Myocyte (in vitro differentiated cells): Measurements from ENCODE around the gene CREB3L2. TPM values are rescaled to one million over a fixed set of nuclear protein-coding genes. Genes with fewer than 3 reads are reported as not detected.
A peak's percentile ranks its signal among the peaks of the same experiment; 100 is the strongest.
"Not testable (repeated sequence)": the region's sequence is repeated elsewhere in the genome, so short reads cannot be mapped to it uniquely, and the experiment has no call there.

Source experiments
- DNase-seq: peaks from one replicate; pipeline ENCODE4 v3.0.0-alpha.2; 2012; ENCODE audit warnings: low read depth
- polyA plus RNA-seq: library from polyadenylated mRNA; unstranded; fragments of >200 nt; gene quantifications from one replicate; pipeline ENCODE4 v1.2.1, GENCODE V29; 2012; ENCODE audit warnings: missing spikeins
- total RNA-seq: library from RNA; depleted of rRNA; stranded (reverse); fragments of >200 nt; gene quantifications from 2 replicates; pipeline ENCODE4 v1.2.3, GENCODE V29; 2014

Gene CREB3L2, protein sequence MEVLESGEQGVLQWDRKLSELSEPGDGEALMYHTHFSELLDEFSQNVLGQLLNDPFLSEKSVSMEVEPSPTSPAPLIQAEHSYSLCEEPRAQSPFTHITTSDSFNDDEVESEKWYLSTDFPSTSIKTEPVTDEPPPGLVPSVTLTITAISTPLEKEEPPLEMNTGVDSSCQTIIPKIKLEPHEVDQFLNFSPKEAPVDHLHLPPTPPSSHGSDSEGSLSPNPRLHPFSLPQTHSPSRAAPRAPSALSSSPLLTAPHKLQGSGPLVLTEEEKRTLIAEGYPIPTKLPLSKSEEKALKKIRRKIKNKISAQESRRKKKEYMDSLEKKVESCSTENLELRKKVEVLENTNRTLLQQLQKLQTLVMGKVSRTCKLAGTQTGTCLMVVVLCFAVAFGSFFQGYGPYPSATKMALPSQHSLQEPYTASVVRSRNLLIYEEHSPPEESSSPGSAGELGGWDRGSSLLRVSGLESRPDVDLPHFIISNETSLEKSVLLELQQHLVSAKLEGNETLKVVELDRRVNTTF
- 21.2 and 31.3 TPM in 2 replicates for total RNA-seq
- 52.1 TPM for polyA plus RNA-seq

DNA sequence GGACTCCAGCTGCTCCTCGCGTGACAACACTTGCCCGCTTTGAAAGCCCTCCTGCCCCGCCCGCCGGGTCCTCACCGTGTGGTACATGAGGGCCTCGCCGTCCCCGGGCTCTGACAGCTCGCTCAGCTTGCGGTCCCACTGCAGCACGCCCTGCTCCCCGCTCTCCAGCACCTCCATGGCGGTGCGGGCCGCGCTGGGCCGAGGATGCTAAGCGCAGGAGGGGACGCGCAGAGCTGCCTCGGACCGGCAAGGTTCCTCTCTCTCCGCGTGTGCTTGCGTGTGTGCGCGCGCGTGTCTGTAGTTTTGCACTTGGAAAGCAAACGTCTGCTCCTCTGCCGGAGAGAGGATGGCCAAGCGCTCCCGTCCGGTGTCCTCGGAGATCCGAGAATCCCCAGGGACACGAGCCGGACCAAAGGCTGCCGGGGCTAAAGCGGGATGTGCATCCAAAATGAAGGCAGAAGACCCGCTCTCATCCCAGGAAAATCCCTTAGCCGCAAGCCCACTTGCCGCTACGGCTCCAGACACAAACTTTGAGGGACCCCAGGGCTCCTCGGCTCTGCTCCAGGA, at the start of gene CREB3L2:
Gene CREB3L2 (minus strand): TSS at position 558 of the 567 bp plus-strand sequence. CDS start 381 bp downstream, at position 177.
- peak; percentile 97 for DNase-seq

- no peak for DNase-seq
These were observed 47.7 kb upstream of the CREB3L2 start for GRCh38 chr7:138049505-138050116.

GRCh38 chr7:138047907-138048306, 46.0 kb upstream of the CREB3L2 start:
- no peak for DNase-seq

DNA sequence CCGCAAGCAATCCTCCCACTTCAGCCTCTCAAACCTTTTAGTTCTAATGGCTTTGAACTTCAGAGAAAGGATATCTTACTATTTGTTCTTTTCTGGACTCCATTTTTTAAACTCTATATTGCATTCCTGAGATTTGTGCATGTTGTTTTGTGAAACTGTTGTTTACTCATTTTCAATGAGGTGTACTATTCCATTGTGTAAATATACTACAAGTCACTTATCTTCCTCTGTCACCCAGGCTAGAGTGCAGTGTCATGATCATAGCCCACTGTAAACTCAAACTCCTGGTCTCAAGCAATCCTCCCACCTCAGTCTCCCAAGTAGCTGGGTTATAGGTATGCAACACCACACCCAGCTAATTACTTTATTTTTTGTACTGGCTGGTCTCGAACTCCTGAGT, 43.0 kb upstream of the CREB3L2 start:
- no peak for DNase-seq

- DNase-seq = not testable (repeated sequence)
These were observed 38.2 kb upstream of the CREB3L2 start for GRCh38 chr7:138040063-138040462.

- no peak for DNase-seq
These were observed 34.2 kb upstream of the CREB3L2 start for GRCh38 chr7:138036135-138036534.

GRCh38 chr7:138033241-138033640, 31.4 kb upstream of the CREB3L2 start:
- DNase-seq = no peak

DNA sequence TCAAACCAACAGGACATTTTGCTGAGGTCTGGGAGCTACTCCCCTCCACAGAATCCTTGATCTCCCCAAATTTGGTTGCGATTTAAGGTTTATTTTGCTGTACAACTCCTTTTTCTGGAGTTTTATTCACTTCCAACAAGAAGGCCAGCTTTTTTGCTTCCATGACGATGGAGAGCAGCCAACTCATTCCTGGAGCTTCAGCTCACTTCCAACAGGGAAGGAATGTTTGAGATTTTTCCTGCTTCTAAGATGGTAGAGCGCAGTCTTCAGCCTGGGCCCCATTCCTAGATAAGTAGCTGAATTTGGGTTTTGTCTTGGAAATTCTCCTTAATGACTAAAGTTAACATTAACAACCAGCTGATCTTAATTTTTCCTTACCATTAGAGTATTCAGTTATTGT, 30.9 kb upstream of the CREB3L2 start:
- no peak for DNase-seq

- DNase-seq = no peak
These were observed 30.3 kb upstream of the CREB3L2 start for GRCh38 chr7:138032186-138032585.

DNA sequence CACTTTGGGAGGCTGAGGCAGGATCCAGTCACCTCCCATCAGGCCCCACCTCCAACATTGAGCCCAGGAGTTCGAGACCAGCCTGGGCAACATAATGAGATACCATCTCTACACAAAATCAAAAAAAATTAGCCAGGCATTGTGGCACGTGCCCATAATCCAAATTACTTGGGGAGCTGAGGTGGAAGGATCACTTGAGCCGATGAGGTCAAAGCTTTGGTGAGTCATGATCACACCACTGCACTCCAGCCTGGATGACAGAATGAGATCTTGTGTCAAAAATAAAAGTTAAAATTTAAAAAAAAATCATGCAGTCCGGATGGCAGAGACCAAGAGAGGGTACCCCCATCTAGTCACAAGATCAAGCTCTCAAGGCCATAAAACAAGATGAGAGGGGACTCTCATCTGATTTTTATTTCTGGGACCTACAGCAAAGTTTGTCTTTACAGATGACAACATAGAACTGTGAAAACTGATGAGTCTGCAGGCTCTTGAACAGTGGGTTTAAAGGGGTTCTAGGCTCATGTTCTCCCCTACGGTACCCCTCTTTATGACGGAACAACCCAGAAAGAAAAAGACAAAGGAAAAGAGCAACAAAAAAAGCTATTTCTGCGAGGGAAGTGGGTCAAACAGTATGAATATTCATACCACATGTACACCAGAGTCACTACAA, 28.9 kb upstream of the CREB3L2 start:
- DNase-seq = peak; percentile 70

GRCh38 chr7:138029941-138030340, 28.1 kb upstream of the CREB3L2 start:
- DNase-seq = no peak

- no peak for DNase-seq
These were observed 27.2 kb upstream of the CREB3L2 start for GRCh38 chr7:138029126-138029525.

DNA sequence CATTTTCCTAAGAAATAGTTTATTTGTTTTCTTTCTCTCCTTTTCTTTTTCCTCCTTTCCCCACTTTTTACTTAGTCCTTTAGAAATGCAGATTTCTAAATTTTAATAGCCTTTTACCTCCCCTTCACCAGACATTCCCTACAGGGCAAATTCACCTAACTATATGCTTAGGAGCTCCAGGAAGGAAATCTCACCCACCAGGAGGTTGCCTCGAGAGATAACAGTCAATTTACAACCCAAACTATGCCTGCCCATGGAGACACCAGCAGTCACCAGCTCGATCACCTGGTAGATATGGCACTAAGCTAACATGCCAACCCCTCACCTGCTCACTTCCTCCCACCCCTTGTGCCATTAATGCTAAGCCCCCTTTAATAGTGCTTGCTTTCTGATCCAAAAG, 25.2 kb upstream of the CREB3L2 start:
- DNase-seq = no peak

DNA sequence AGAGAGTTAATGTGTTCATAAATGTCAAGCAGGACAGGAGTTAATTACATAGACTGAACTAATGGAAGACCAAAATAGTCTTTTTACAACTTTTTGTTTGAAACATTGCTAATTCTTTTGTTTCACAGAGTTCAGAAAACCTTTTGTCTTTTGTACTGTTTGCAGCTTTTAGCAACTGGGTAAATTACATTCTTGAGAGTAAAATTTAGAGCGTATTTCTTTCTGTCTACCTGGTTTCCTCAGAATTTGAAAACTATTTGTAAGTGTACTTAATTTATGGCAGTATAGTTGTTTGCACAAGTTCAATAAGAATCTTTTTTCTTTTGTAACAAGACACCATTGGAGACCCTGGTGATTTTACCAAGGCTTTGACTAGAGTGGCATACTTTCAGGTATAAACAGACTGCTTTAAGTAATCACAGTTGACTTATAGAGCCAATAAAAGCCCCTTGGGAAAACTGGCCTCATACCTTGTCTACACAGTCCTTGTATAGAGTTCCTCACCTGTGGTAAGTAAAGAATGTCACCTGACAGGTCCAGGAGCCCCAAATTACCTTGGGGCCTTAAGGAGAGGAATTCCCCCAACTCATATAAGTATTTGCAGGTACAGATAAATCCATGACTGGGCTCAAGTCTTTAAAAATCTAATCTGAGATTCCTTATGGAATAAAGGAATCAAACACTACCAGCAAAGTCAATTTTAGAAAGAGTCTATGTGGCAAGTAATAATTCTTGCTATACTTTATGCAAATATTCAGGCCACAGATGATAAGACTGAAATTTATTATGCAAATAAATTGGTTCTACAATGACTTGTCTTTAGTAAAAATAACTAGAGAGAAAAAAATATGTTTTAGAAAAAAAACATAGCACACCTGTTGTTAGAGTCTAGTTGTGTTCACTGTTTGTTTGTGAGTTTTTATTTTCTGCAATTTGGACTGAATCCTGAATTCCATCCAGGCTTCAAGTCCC, 23.6 kb upstream of the CREB3L2 start:
- DNase-seq = no peak

DNA sequence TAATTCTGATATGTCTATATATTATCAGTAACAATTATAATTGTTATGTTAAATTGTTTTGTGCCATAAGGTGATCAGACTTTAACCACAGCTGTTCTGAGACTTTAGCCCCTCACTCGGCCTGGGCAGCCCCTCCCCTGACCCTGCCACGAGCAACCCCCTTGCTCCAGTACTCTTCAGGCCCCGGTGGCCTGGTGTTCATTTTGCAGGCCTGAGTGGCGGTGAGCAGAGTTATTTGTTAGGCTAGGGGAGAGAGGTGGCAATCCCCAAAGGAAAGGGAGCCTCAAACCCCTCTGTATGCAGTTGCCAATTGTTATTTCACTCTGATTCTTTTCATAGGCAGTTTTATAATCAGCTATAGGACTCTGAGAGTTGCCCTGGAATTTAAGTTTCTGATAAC, 22.9 kb upstream of the CREB3L2 start:
- DNase-seq = no peak

GRCh38 chr7:138024343-138024691, 22.4 kb upstream of the CREB3L2 start:
- no peak for DNase-seq

DNA sequence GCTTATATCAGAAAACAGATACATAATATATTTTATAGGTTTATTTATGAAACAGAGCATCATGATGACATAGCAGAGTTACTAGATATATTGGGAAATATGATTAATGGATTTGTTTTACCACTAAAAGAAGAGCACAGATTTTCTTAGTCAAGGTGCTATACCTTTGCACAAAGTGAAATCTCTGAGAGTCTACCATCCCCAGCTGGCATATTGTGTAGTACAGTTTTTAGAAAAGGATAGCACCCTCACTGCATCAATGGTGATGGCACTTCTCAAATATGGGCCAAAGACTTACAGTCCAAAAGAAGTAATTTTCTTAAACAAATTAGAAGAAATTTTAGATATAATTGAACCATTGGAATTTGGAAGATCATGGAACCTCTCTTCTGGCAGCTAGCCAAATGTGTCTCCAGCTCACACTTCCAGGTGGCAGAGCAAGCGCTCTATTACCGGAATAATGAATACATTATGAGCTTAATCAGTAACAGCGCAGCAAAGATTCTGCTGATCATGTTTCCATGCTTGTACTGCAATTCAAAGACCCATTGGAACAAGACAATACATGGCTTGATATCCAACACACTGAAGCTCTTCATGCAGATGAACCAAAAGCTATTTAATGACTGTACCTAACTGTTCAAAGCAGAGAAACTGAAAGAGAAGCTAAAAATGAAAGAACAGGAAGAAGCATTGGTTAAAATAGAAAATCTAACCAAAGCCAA, 21.9 kb upstream of the CREB3L2 start:
- no peak for DNase-seq

GRCh38 chr7:138021889-138022288, 20.0 kb upstream of the CREB3L2 start:
- DNase-seq = no peak

- no peak for DNase-seq
These were observed 16.1 kb upstream of the CREB3L2 start for GRCh38 chr7:138017992-138018391.

GRCh38 chr7:138015096-138015495, 13.2 kb upstream of the CREB3L2 start:
- peak; percentile 90 for DNase-seq
